NCI-H2227 treated with DMSO at 0.1 percent for 48 hours (cell line): ENCODE results near the gene DOCK4.

Source experiments
- DNase-seq: peaks from one replicate; lab custom pipeline; 2025; lab: John Stamatoyannopoulos, UW

The DOCK4 gene

GRCh38 chr7:111806232-111806631 is 400.0 kb downstream of the DOCK4 start:
- DNase-seq = no peak

- DNase-seq = no peak
Measured at GRCh38 chr7:111803015-111803758, 403.0 kb downstream of the DOCK4 start.

GRCh38 chr7:111802194-111802772 is 403.9 kb downstream of the DOCK4 start:
- no peak for DNase-seq

GRCh38 chr7:111801277-111801676 is 404.9 kb downstream of the DOCK4 start:
- no peak for DNase-seq

GRCh38 chr7:111796671-111797070 is 409.5 kb downstream of the DOCK4 start:
- DNase-seq = no peak

- no peak for DNase-seq
Measured at GRCh38 chr7:111789870-111790269, 416.3 kb downstream of the DOCK4 start.

GRCh38 chr7:111789048-111789320 is 417.2 kb downstream of the DOCK4 start:
- no peak for DNase-seq

- DNase-seq = peak; percentile 43
Measured at GRCh38 chr7:111788286-111789047, 417.7 kb downstream of the DOCK4 start.

GRCh38 chr7:111787741-111788140 is 418.5 kb downstream of the DOCK4 start:
- DNase-seq = no peak

- DNase-seq = no peak
Measured at GRCh38 chr7:111787099-111787498, 419.1 kb downstream of the DOCK4 start.

GRCh38 chr7:111785076-111785475 is 421.1 kb downstream of the DOCK4 start:
- no peak for DNase-seq

- DNase-seq = no peak
Measured at GRCh38 chr7:111784296-111784695, 421.9 kb downstream of the DOCK4 start.

- peak; percentile 16 for DNase-seq
Measured at GRCh38 chr7:111783854-111784253, 422.3 kb downstream of the DOCK4 start.

GRCh38 chr7:111780527-111780926 is 425.7 kb downstream of the DOCK4 start:
- DNase-seq = no peak

GRCh38 chr7:111775206-111775605 is 431.0 kb downstream of the DOCK4 start:
- DNase-seq = no peak

GRCh38 chr7:111772716-111773115 is 433.5 kb downstream of the DOCK4 start:
- no peak for DNase-seq

- no peak for DNase-seq
Measured at GRCh38 chr7:111771638-111772037, 434.6 kb downstream of the DOCK4 start.

- DNase-seq = peak; percentile 70
Measured at GRCh38 chr7:111770116-111770515, 436.1 kb downstream of the DOCK4 start.

GRCh38 chr7:111765751-111766643 is 440.2 kb downstream of the DOCK4 start:
- no peak for DNase-seq

- DNase-seq = peak; percentile 67
Measured at GRCh38 chr7:111763221-111763801, 442.9 kb downstream of the DOCK4 start.

- DNase-seq = no peak
Measured at GRCh38 chr7:111762799-111763198, 443.4 kb downstream of the DOCK4 start.

GRCh38 chr7:111762211-111762610 is 444.0 kb downstream of the DOCK4 start:
- DNase-seq = no peak
